22Rv1 (cell line): ENCODE results near the gene ANKRD55.

ENCODE experiments used
- CTCF ChIP-seq: fragments of 450-650 bp; IDR thresholded peaks from 2 replicates; pipeline ENCODE4 v1.5.1; 2017; ENCODE audit warnings: mild to moderate bottlenecking
- ZFX ChIP-seq: fragments of 450-650 bp; IDR thresholded peaks from 2 replicates; pipeline ENCODE4 v1.6.1; 2017; ENCODE audit warnings: antibody characterized with exemption, borderline replicate concordance

- TF ChIP-seq CTCF (no peak), ZFX (no peak)
These were observed 58.1 kb downstream of the ANKRD55 start for GRCh38 chr5:56175021-56175420.
